CD14-positive monocyte (primary cell): ENCODE data around the gene RARRES2. TPM values are rescaled to one million over a fixed set of nuclear protein-coding genes. Genes with fewer than 3 reads are reported as not detected.

Experiments
- DNase-seq, 3 donors: peaks; one replicate each; pipeline ENCODE4 v3.0.0-alpha.2; 2011 to 2022
- H2AFZ ChIP-seq: 2 replicates; pipeline ENCODE4 v1.6.0; 2012; ENCODE audit warnings: mild to moderate bottlenecking, low read depth, low read length, inconsistent platforms; ENCODE audit not compliant: insufficient read depth, poor library complexity, severe bottlenecking
- H3K27ac ChIP-seq, 2 donors: 1 replicate in 1 of 2; 2 replicates in 1 of 2; pipeline ENCODE4 v1.5.1; 2012 to 2013; ENCODE audit warnings: low read length in 2 of 2, control low read depth in 1 of 2, inconsistent platforms in 1 of 2, low read depth in 1 of 2, mild to moderate bottlenecking in 1 of 2
- H3K27me3 ChIP-seq, 2 donors: one replicate each; pipeline versions ENCODE4 v1.6.0 to v1.6.1; 2011 to 2013; ENCODE audit warnings: low read length in 2 of 2; ENCODE audit not compliant: control insufficient read depth in 2 of 2, insufficient read depth in 2 of 2
- H3K36me3 ChIP-seq, 2 donors: replicated peaks in 1 of 2; 1 replicate in 1 of 2; 2 replicates in 1 of 2; pipeline versions ENCODE4 v1.5.1 to v1.6.1; 2012 to 2013; ENCODE audit warnings: low read length in 2 of 2, control low read depth in 1 of 2, inconsistent platforms in 1 of 2, mild to moderate bottlenecking in 1 of 2; ENCODE audit not compliant: insufficient read depth in 2 of 2, control insufficient read depth in 1 of 2
- H3K4me1 ChIP-seq, 2 donors: 1 replicate in 1 of 2; 2 replicates in 1 of 2; pipeline versions ENCODE4 v1.5.1 to v1.6.1; 2012 to 2013; ENCODE audit warnings: low read length in 2 of 2, control low read depth in 1 of 2, inconsistent platforms in 1 of 2, mild to moderate bottlenecking in 1 of 2, moderate library complexity in 1 of 2; ENCODE audit not compliant: insufficient read depth in 2 of 2, control insufficient read depth in 1 of 2
- H3K4me2 ChIP-seq: replicated peaks from 2 replicates; pipeline ENCODE3; 2012; ENCODE audit warnings: low read length, moderate library complexity, mild to moderate bottlenecking; ENCODE audit not compliant: poor library complexity, severe bottlenecking; ENCODE audit errors: extremely low read depth
- H3K4me3 ChIP-seq, 3 experiments: fragments of 200-600 bp in 1 of 3; sonication (generic) in 1 of 3; replicated peaks in 1 of 3; 1 replicate in 2 of 3; 2 replicates in 1 of 3; pipeline ENCODE4 v1.5.1; 2011 to 2013; ENCODE audit warnings: low read length in 3 of 3, mild to moderate bottlenecking in 3 of 3, control low read depth in 2 of 3, low read depth in 2 of 3, inconsistent platforms in 1 of 3, moderate library complexity in 1 of 3
- H3K79me2 ChIP-seq: 2 replicates; pipeline ENCODE4 v1.6.0; 2012; ENCODE audit warnings: mild to moderate bottlenecking, control low read depth, inconsistent platforms, low read length, moderate library complexity; ENCODE audit not compliant: insufficient read depth
- H3K9ac ChIP-seq: 2 replicates; pipeline ENCODE4 v1.6.0; 2017; ENCODE audit warnings: low read length, mild to moderate bottlenecking; ENCODE audit not compliant: insufficient read depth, poor library complexity, severe bottlenecking
- H3K9me3 ChIP-seq, 2 donors: replicated peaks in 1 of 2; 1 replicate in 1 of 2; 2 replicates in 1 of 2; pipeline versions ENCODE4 v1.5.1 to v1.6.1; 2012 to 2013; ENCODE audit warnings: low read length in 2 of 2, control low read depth in 1 of 2; ENCODE audit not compliant: control insufficient read depth in 1 of 2, insufficient read depth in 1 of 2
- H4K20me1 ChIP-seq: 2 replicates; pipeline ENCODE4 v1.6.0; 2012; ENCODE audit warnings: mild to moderate bottlenecking, low read length, control low read depth, moderate library complexity; ENCODE audit not compliant: insufficient read depth
- H3K27ac Mint-ChIP-seq, 7 donors: one replicate each; pipeline ENCODE4 v1.8.0; 2020; ENCODE audit warnings: mild to moderate bottlenecking in 7 of 7, mixed read lengths in 7 of 7, moderate library complexity in 6 of 7, inconsistent platforms in 2 of 7
- H3K27me3 Mint-ChIP-seq, 3 donors: one replicate each; pipeline ENCODE4 v1.8.0; 2021 to 2022; ENCODE audit warnings: low read depth in 3 of 3, mild to moderate bottlenecking in 3 of 3, mixed read lengths in 3 of 3, moderate library complexity in 3 of 3, inconsistent platforms in 1 of 3
- H3K36me3 Mint-ChIP-seq, 2 donors: one replicate each; pipeline ENCODE4 v1.8.0; 2020; ENCODE audit warnings: mixed read lengths in 2 of 2, inconsistent platforms in 1 of 2, mild to moderate bottlenecking in 1 of 2
- H3K4me1 Mint-ChIP-seq: one replicate; pipeline ENCODE4 v1.8.0; 2020; ENCODE audit warnings: mild to moderate bottlenecking, mixed read lengths
- H3K4me3 Mint-ChIP-seq, 2 donors: one replicate each; pipeline ENCODE4 v1.8.0; 2020; ENCODE audit warnings: mild to moderate bottlenecking in 2 of 2, mixed read lengths in 2 of 2, moderate library complexity in 1 of 2
- H3K9me3 Mint-ChIP-seq, 7 donors: one replicate each; pipeline ENCODE4 v1.8.0; 2020 to 2022; ENCODE audit warnings: mixed read lengths in 7 of 7, mild to moderate bottlenecking in 6 of 7, moderate library complexity in 6 of 7, inconsistent platforms in 2 of 7
- CTCF ChIP-seq: fragments of 200-600 bp; IDR thresholded peaks from one replicate; pipeline ENCODE4 v1.8.0; 2022; ENCODE audit warnings: antibody characterized with exemption, mild to moderate bottlenecking
- WGBS: methylation state at CpG from one replicate; pipeline ENCODE4 v1.1.5; 2013; ENCODE audit warnings: missing lambda C conversion rate; ENCODE audit not compliant: insufficient coverage; 5-methylcytosine and 5-hydroxymethylcytosine counted together
- intact Hi-C, 2 donors: fragments of 100-400 bp; cut with micrococcal nuclease; formaldehyde crosslinking; loops; one replicate each; pipeline versions ENCODE4 v1.15.0 to v1.15.1; 2023
- polyA plus RNA-seq, 3 donors: library from polyadenylated mRNA; depleted of rRNA in 1 of 3; unstranded in 2 of 3; stranded (reverse) in 1 of 3; fragments of 300-500 nt in 2 of 3; fragments of >200 nt in 1 of 3; fragmentation: Illumina TruSeq in 2 of 3; gene quantifications; 1 replicate in 2 of 3; 2 replicates in 1 of 3; pipeline ENCODE4 v1.2.3, GENCODE V29; 2012 to 2021

Gene RARRES2
- polyA plus RNA-seq, 3 donors: not detected

- no peaks in the 10 kb centered on the region for H3K27me3 Mint-ChIP-seq
Measured at GRCh38 chr7:150314639-150315239, 26.7 kb downstream of the RARRES2 start.

GRCh38 chr7:150313870-150314269 is 27.6 kb downstream of the RARRES2 start:
- TF ChIP-seq CTCF: no peak
- H3K4me2 ChIP-seq: no peak overlapping the region
- no peaks in the 10 kb centered on the region for H3K36me3 ChIP-seq
- H3K27me3 ChIP-seq: no peaks in the 10 kb centered on the region
- Mint-ChIP-seq H3K27ac (no peak overlapping the region), H3K36me3 (no peaks in the 10 kb centered on the region), H3K9me3 (no peaks in the 10 kb centered on the region), H3K27me3 (no peaks in the 10 kb centered on the region), H3K4me3 (no peak overlapping the region), H3K4me1 (peaks cover 9% of the 10 kb centered on the region)
- WGBS: 97% methylated on average over 6 of the region's 6 CpGs
- H3K79me2 ChIP-seq: no peaks in the 10 kb centered on the region
- intact Hi-C loops: no loop called here
- H3K9ac ChIP-seq: no peak overlapping the region
- H3K4me3 ChIP-seq: no peak overlapping the region
- H2AFZ ChIP-seq: no peak overlapping the region
- peaks cover 0 to 3% of the 10 kb centered on the region in 2 donors for H3K4me1 ChIP-seq
- H3K27ac ChIP-seq: no peak overlapping the region
- no peaks in the 10 kb centered on the region for H3K9me3 ChIP-seq
- no peak for DNase-seq
- H4K20me1 ChIP-seq: no peaks in the 10 kb centered on the region

More at GRCh38 chr7:150314639-150315239, 26.7 kb downstream of the RARRES2 start:
- Histone ChIP-seq H3K9ac (no peak overlapping the region), H3K27me3 (no peaks in the 10 kb centered on the region), H4K20me1 (no peaks in the 10 kb centered on the region), H3K79me2 (no peaks in the 10 kb centered on the region), H3K9me3 (no peaks in the 10 kb centered on the region), H3K4me3 (no peak overlapping the region), H2AFZ (no peak overlapping the region), H3K36me3 (no peaks in the 10 kb centered on the region), H3K27ac (no peak overlapping the region), H3K4me2 (no peak overlapping the region), H3K4me1 (peaks cover 0 to 3% of the 10 kb centered on the region in 2 donors)
- Mint-ChIP-seq H3K36me3 (no peaks in the 10 kb centered on the region), H3K4me1 (peaks cover 9% of the 10 kb centered on the region), H3K9me3 (no peaks in the 10 kb centered on the region), H3K4me3 (no peak overlapping the region), H3K27ac (peak overlapping the region in 1 of 7 donors; percentile 72)
- DNase-seq: no peak
- no peak for TF ChIP-seq CTCF
- WGBS: 100% methylated on average over 2 of the region's 5 CpGs
- intact Hi-C loops: no loop called here
